Stimulated activated CD4-positive, alpha-beta T cell treated with anti-CD3 and anti-CD28 coated beads, Interleukin-4, amount 100 ng/mL, for 48 hours (primary cell): ENCODE results near the gene ALG12.

Experiments used
- DNase-seq, 2 donors: peaks; one replicate each; pipeline ENCODE4 v3.0.0-alpha.2; 2020; ENCODE audit warnings: low read depth in 2 of 2

ALG12 gene

GRCh38 chr22:49957826-49958365, 39.7 kb upstream of the ALG12 start:
- no peak for DNase-seq

- DNase-seq = no peak
These were observed 38.9 kb upstream of the ALG12 start for GRCh38 chr22:49956914-49957825.

GRCh38 chr22:49956418-49956770, 38.2 kb upstream of the ALG12 start:
- DNase-seq = no peak

GRCh38 chr22:49955581-49956417, 37.6 kb upstream of the ALG12 start:
- no peak for DNase-seq

- DNase-seq = no peak
These were observed 36.8 kb upstream of the ALG12 start for GRCh38 chr22:49954991-49955580.

- DNase-seq = no peak
These were observed 36.1 kb upstream of the ALG12 start for GRCh38 chr22:49954354-49954753.

GRCh38 chr22:49953680-49954344, 35.6 kb upstream of the ALG12 start:
- DNase-seq = no peak

GRCh38 chr22:49953027-49953679, 34.9 kb upstream of the ALG12 start:
- no peak for DNase-seq

- DNase-seq = no peak
These were observed 34.0 kb upstream of the ALG12 start for GRCh38 chr22:49951986-49952896.

GRCh38 chr22:49951678-49951985, 33.4 kb upstream of the ALG12 start:
- DNase-seq = no peak

GRCh38 chr22:49951000-49951677, 32.9 kb upstream of the ALG12 start:
- DNase-seq = no peak

GRCh38 chr22:49950396-49950994, 32.3 kb upstream of the ALG12 start:
- DNase-seq = no peak

- DNase-seq = no peak
These were observed 31.7 kb upstream of the ALG12 start for GRCh38 chr22:49949914-49950292.

GRCh38 chr22:49948958-49949913, 31.0 kb upstream of the ALG12 start:
- DNase-seq = no peak

- DNase-seq = no peak
These were observed 30.1 kb upstream of the ALG12 start for GRCh38 chr22:49948116-49948957.

- no peak for DNase-seq
These were observed 29.0 kb upstream of the ALG12 start for GRCh38 chr22:49947296-49947622.

GRCh38 chr22:49946612-49947295, 28.5 kb upstream of the ALG12 start:
- DNase-seq = no peak
